HPDE6-E6E7 (cell line): Measurements from ENCODE around the gene ANKRD28.

Experiments
- DNase-seq: peaks from one replicate; pipeline ENCODE4 v3.0.0; 2011; ENCODE audit warnings: missing footprints; ENCODE audit errors: extremely low spot score

The ANKRD28 gene

GRCh38 chr3:15665510-15666150 is 132.1 kb downstream of the ANKRD28 start:
- DNase-seq, result no peak

GRCh38 chr3:15664144-15664543 is 133.6 kb downstream of the ANKRD28 start:
- DNase-seq, result no peak

GRCh38 chr3:15660055-15660935 is 137.5 kb downstream of the ANKRD28 start:
- no peak for DNase-seq

- DNase-seq, result no peak
Observed at GRCh38 chr3:15659254-15659975, 138.4 kb downstream of the ANKRD28 start.

DNA sequence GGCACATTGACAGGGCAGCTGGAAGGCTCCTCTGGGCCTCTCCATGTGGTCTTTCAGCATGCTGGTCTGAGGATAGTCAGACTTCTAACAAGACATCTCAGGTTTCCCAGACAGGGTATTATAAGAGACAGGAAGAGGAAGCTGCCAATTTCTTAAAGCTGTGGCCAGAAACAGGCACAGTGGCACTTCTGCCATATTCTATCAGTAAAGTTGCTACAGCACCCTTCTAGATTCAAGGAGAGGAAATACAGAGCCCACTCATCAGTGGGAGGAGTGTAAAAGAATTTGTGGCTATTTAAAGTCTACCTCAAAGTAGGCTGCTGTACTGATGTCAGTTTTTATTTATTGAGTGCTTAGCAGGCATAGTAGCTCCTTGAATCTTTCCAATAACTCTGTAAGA is 140.8 kb downstream of the ANKRD28 start:
- no peak for DNase-seq

DNA sequence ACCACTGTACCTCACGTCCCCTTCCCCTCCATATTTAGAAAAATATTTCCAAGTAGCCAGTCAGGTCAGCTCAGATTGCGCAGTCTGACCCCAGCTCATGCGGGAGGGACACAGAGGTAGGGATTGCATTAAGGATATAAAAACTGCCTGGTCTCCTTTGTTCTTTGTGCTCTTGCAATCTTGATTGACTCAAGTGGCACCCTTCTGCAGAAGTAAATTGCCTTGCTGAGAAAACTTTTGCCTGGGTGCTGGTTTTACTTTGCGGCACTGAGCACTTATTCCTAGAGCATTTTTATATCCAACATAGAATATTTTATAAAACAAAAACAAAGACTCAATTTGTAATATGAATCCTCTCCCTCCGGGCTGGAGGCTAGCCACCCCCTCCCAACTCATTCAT is 141.4 kb downstream of the ANKRD28 start:
- DNase-seq, result no peak

- no peak for DNase-seq
Observed at GRCh38 chr3:15654891-15655290, 142.9 kb downstream of the ANKRD28 start.

DNA sequence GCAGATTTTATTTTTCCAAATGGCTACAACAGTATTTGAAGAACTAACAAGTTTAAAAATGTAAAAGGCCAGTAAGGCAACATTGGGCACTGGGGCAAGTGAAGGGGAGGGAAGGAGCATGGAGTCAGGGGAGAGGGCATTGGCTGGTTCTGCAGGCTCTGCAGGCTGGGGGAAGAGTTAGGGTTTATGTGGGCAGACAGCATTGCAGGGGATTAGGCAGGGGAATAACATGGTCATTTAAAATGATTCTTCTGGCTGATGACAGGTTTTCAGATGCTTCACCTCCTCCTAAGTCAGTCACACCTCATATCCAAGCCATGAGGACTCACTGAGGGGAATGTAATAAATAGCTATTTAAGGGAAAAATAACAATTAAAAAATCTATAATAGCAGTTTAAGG is 143.7 kb downstream of the ANKRD28 start:
- DNase-seq, result no peak

GRCh38 chr3:15653321-15653720 is 144.5 kb downstream of the ANKRD28 start:
- no peak for DNase-seq

DNA sequence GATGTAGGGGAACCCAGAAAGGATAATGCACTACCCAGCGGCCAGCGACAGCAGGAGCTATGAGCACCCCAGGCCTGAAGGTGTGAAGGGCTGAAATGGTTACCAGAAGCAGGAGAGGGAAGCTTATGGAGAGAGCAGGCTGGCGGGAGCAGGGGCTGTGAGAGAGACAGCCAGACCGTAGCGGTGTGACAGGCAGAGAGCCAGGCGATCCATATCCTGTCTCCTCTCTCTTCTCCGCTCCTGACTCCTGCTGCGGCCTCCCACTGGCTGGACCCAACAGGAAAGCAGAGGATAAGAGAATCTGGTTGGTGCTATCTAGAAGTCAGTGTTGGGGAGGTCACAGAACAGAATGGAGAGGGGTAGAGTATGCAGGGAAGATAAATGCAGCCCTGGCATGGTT is 146.4 kb downstream of the ANKRD28 start:
- DNase-seq, result no peak

- DNase-seq, result no peak
Observed at GRCh38 chr3:15649858-15650257, 147.9 kb downstream of the ANKRD28 start.

GRCh38 chr3:15649341-15649740 is 148.4 kb downstream of the ANKRD28 start:
- no peak for DNase-seq

GRCh38 chr3:15647611-15648167 is 150.1 kb downstream of the ANKRD28 start:
- no peak for DNase-seq

GRCh38 chr3:15646851-15647511 is 150.8 kb downstream of the ANKRD28 start:
- peak; percentile 6 for DNase-seq

- DNase-seq, result no peak
Observed at GRCh38 chr3:15645740-15646501, 151.9 kb downstream of the ANKRD28 start.

- DNase-seq, result no peak
Observed at GRCh38 chr3:15645246-15645645, 152.5 kb downstream of the ANKRD28 start.

DNA sequence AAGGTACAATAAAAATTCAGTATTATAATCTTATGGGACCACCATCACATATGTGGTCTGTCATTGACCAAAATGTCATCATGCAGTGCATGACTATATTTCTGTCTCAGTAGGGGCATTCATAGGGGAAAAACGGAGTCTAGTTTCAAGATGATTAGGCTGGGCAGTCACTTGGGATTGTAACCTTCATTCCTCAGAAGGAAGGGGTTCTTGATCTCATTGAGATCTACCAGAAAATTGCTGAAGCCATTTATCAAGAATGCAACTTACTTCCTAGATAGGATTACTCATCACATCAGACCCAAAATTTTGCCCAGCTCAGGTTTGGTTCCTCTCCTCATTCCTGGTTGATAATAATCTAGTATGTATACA is 158.9 kb downstream of the ANKRD28 start:
- DNase-seq, result no peak

DNA sequence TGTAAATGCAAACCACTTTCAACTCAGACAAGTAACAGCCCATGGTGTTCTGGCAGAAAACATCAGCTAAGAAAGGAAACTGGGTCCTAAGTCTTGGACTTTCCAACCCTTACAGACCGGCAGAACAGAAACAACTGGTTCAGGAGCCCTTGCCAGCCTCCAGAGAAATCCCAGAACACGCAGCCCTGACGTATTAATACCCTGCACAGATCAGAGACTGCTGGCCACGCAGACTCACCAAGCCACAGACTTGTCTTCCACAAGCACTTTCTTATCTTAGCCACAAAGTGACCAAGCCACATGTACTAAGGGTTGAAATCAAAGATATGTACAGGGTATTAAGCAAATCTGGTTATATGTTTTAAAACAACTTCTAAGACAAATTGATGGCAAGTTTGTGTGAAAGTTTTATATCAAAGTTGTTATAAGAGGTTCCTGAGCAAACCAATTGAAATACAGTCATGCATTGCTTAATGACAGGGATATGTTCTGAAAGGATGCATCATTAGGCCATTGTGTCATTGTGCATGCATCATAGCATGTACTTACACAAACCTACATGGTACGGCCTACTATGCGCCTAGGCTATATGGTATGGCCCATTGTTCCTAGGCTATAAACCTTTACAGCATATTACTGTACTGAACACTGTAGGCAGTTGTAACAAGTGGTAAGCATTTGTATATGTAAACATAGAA is 159.4 kb downstream of the ANKRD28 start:
- DNase-seq, result no peak

GRCh38 chr3:15637131-15637951 is 160.4 kb downstream of the ANKRD28 start:
- DNase-seq, result no peak
